HG03342 (cell line): ENCODE data around the gene PPP1R26.
"Not testable (repeated sequence)": the region's sequence is repeated elsewhere in the genome, so short reads cannot be mapped to it uniquely, and the experiment has no call there.

Experiments used
- ATAC-seq: cut with Tn5 transposase; IDR thresholded peaks from one replicate; pipeline ENCODE4 v1.9.1; 2021; ENCODE audit warnings: mild to moderate bottlenecking, moderate library complexity; ENCODE audit not compliant: unreplicated experiment

PPP1R26 gene, protein sequence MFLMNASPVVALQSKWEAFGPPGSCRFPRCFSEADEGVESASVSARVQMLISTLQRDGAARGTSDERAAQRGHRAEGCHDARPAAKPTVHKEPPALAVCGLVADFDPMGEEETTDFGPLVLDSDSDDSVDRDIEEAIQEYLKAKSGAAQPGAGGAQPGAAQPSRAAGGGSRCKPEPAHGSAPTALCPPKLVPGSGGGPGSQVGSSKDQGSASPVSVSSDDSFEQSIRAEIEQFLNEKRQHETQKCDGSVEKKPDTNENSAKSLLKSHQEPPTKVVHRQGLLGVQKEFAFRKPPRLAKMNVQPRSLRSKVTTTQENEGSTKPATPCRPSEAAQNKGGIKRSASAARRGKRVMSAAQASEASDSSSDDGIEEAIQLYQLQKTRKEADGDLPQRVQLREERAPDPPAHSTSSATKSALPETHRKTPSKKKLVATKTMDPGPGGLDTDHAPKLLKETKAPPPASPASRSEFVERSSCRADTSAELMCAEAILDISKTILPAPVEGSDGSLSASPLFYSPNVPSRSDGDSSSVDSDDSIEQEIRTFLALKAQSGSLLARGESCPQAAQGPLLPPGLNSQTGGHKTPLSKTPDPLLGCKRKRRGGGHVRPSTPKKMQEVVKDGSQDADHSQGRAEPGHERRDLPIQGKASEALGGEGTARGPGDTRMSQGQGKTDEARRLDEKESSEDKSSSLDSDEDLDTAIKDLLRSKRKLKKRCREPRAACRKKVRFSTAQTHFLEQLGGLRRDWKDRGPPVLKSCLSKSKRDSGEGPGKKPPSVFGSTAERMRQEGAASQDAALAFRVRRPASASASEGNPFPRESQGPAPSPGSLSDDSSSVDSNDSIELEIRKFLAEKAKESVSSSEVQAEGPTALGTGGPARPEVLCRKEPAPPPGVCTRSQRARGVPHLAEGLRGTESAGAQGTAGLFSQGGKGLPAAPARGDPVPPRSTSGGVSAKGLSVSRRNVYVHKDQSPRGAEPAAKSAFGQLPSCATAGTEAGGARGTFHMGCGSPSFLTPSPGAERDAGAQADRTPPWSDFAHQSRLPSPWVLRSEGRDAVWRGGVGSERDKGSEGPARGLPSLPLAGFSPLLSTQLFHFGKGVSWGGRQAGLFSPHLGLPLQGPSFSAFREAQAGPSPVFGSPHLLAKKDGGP (N-terminal part only)

GRCh38 chr9:135479469-135480052 is at the start of gene PPP1R26:
TSS of gene PPP1R26 (plus strand) at chr9:135479782. CDS start at chr9:135484511, 4,729 bp downstream.
- no peak for ATAC-seq

DNA sequence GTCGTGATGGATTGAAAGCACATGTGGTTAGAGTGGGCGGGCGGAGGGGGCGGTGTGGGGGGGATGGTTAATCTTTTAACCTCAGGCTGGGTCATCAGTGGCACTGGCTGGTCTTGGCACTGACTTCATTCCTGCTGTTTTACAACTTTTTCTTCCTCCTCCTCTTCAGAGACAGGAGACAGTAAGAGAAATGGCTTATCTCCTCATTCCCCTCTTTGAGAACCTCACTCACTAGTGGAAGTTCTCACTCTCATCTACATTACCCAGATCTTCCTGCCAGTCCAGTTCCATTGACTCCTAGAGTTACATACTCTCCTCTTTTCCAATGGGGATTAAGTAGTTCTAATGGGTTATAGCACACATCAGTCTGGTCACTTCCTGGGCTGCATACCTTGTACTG is 42.3 kb upstream of the PPP1R26 start:
- ATAC-seq, result no peak

- ATAC-seq, result not testable (repeated sequence)
These were observed 41.9 kb upstream of the PPP1R26 start for GRCh38 chr9:135437696-135438095.

DNA sequence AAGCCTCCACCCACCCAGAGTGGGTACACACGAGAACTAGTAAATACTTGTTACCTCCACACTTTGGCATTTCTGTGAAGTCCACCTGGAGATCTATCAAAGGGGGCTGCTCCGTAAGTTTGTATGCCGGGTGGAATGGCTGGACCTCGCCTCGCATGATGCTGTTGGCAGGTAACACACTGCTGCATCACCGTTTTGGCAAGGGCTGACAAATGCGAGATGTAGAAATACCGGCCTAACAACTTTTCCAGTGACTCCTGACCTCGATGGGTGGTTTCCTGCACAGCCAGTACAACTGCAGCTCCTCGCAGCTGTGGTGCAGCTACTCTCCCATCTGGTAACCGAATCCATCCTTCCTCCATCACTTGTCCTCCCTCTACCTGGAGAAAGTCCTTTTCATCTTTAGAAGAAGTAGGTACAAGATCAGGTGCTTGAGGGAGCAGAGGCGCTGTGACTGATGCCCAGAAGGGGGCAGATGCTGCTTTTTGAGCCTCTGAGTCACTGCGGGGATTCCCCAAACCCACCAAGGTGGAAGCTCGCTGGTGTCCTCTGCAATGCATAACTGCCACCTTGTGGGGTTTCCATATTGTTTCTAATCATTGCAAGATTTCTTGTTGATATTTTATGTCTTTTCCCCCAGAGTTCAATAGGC is 40.9 kb upstream of the PPP1R26 start:
- ATAC-seq, result not testable (repeated sequence)

GRCh38 chr9:135439514-135439913 is 40.1 kb upstream of the PPP1R26 start:
- ATAC-seq, result not testable (repeated sequence)

GRCh38 chr9:135439916-135440315 is 39.7 kb upstream of the PPP1R26 start:
- no peak for ATAC-seq

DNA sequence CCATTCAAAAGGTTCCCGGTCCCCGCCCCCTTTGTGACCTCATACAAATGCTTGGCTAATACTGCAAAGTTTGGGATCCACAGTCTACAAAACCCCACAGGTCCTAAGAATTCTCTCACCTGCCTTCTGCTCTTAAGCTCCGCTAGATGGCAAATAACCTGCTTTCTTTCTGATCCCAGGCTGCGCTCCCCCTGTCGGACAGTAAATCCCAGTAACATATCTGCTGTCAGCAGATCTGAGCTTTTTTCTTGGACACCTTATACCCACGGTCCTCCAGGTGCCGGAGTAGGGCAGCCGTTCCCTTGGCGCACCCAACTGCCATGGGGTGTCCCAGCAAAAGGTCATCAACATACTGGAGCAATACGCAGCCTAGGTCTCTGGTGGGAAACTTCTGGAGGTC is 39.0 kb upstream of the PPP1R26 start:
- ATAC-seq, result no peak

GRCh38 chr9:135441105-135442071 is 38.2 kb upstream of the PPP1R26 start:
- ATAC-seq, result not testable (repeated sequence)

GRCh38 chr9:135442075-135442474 is 37.5 kb upstream of the PPP1R26 start:
- ATAC-seq, result no peak

GRCh38 chr9:135443797-135444425 is 35.7 kb upstream of the PPP1R26 start:
- ATAC-seq, result no peak

DNA sequence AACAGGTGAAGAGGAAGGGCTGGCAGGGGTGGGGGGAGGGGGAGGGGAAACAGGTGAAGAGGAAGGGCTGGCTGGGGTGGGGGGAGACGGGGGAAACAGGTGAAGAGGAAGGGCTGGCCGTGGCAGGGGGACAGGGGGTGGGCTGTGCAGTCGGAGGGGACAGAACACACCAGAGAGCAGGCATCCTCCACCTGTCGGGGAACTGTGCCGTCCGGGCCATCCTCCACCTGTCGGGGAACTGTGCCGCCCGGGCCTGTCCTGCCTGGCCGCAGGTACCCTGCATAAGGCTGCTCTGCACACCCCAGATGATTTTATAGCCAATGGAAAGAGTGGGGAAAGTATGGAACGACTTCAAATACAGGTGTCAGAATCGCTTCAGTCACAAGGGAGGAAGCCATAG is 32.5 kb upstream of the PPP1R26 start:
- ATAC-seq, result no peak

DNA sequence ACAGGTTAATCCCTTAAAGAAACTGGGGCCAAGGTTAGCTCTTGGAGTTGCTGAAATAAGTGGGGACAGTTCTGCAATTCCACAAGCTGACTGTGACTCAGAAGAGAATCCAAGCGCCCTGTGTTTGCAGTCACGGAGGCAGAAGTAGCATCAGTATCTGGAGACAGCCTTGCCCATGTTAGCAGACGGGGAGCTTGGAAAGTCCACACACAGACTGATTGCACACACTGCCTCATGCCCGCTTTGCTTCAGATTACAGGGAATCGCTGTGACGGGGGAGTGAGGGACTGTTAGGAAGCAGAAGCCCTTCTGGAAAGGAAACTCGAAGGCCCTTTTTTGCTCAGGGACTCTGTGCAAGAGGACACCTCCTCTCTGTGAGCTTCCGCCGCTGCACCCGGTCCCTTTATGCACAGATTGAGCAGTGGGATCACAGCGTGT is 30.9 kb upstream of the PPP1R26 start:
- ATAC-seq, result no peak

DNA sequence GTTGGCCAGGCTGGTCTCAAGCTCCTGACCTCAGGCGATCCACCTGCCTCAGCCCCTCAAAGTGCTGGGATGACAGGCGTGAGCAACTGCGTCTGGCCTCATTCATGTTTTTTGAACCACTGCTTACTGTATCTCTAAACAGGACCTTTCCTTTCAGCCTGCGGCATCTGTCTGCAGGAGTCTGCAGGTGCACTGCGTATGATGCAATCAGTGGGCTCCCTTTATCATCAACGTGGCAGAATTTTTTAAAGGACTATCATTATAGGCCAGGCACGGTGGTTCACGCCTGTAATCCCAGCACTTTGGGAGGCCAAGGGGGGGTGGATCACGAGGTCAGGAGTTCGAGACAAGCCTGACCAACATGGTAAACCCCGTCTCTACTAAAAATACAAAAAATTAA is 30.1 kb upstream of the PPP1R26 start:
- ATAC-seq, result not testable (repeated sequence)

GRCh38 chr9:135450956-135451355 is 28.6 kb upstream of the PPP1R26 start:
- ATAC-seq, result no peak

DNA sequence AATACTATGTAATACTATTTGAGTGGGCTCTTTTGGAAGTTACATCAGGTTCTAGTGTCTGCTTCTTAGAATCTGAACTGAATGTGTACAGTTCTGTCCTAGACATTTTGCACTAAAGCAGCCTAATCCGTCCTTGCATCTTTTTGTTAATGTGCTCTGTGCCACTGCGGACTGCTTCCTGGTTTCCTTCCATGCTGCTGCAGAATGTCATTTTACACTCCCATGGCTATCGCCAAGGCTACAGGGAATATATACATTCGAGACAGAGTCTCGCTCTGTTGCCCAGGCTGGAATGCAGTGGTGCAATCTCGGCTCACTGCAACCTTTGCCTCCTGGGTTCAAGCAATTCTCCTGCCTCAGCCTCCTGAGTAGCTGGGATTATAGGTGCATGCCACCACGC is 27.7 kb upstream of the PPP1R26 start:
- ATAC-seq, result not testable (repeated sequence)

DNA sequence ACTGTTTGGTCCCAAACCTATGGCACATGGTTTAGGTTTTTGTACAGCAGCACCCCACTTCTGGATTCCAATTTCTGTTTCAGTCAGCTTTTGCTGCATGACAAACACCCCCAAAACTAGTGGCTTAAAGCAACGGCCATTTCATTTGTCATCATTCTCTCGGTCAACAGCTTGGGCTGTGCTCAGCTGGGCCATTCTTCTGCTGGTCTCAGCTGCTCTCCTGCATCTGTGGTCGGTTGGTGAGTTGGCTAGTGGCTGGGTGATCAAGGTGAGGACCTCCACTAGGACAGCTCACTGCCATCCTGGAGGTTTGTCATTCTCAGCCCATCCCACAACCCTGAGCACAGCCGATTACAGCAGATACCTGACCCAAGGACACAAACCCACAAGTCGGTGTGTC is 24.8 kb upstream of the PPP1R26 start:
- no peak for ATAC-seq

GRCh38 chr9:135455401-135456030 is 24.1 kb upstream of the PPP1R26 start:
- no peak for ATAC-seq

- ATAC-seq, result no peak
These were observed 23.0 kb upstream of the PPP1R26 start for GRCh38 chr9:135456436-135457104.
